ENCODE results near the gene SLC6A13.

DNA sequence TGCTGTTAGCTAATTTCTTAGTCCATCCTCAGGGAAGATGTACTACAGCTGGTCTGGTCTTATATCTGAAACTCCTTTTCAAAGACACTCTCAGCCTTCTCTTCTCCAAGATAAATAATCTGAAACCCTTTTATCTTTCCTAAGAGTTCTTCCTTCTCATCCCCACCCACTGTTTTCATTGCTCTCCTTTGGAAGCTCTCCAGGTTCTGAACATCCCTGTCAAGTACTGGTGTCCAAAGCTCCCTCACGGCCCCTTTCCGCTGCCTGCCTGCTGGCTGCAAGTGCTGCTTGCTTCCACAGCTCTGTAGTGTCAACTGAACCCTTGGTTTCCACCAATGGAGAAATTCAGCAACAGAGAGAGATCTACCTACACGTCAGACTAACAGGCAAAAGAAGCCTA is 6.6 kb upstream of the SLC6A13 start:
- TF ChIP-seq, protein P1, sequence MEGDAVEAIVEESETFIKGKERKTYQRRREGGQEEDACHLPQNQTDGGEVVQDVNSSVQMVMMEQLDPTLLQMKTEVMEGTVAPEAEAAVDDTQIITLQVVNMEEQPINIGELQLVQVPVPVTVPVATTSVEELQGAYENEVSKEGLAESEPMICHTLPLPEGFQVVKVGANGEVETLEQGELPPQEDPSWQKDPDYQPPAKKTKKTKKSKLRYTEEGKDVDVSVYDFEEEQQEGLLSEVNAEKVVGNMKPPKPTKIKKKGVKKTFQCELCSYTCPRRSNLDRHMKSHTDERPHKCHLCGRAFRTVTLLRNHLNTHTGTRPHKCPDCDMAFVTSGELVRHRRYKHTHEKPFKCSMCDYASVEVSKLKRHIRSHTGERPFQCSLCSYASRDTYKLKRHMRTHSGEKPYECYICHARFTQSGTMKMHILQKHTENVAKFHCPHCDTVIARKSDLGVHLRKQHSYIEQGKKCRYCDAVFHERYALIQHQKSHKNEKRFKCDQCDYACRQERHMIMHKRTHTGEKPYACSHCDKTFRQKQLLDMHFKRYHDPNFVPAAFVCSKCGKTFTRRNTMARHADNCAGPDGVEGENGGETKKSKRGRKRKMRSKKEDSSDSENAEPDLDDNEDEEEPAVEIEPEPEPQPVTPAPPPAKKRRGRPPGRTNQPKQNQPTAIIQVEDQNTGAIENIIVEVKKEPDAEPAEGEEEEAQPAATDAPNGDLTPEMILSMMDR (IDR thresholded peaks at IDR 0.05): no peak
- no peak for TF ChIP-seq POLR2A (IDR thresholded peaks at IDR 0.05)
